HepG2 (cell line): Measurements from ENCODE around the gene ERRFI1. TPM values are rescaled to one million over a fixed set of nuclear protein-coding genes. Genes with fewer than 3 reads are reported as not detected.
A peak's percentile ranks its signal among the peaks of the same experiment; 100 is the strongest.

Experiments
- CBX5 ChIP-seq: sonication (generic); formaldehyde crosslinking; IDR thresholded peaks from 2 replicates; pipeline ENCODE4 v1.4.0; 2020; ENCODE audit warnings: missing genetic modification reagents, borderline replicate concordance
- HDAC1 ChIP-seq: sonication (generic); formaldehyde crosslinking; IDR thresholded peaks from 2 replicates; pipeline ENCODE4 v1.5.1; 2020; ENCODE audit warnings: mild to moderate bottlenecking, missing genetic modification reagents
- KDM3A ChIP-seq: IDR thresholded peaks from 2 replicates; pipeline ENCODE4 v1.6.1; 2018; ENCODE audit warnings: low read depth, missing compliant biosample characterization
- MBD4 ChIP-seq: IDR thresholded peaks from 2 replicates; pipeline ENCODE4 v1.6.1; 2012; ENCODE audit warnings: low read length, inconsistent platforms, borderline replicate concordance
- PAX8 ChIP-seq: sonication (generic); formaldehyde crosslinking; IDR thresholded peaks from 2 replicates; pipeline ENCODE4 v1.8.0; 2022; ENCODE audit warnings: mild to moderate bottlenecking, missing genetic modification reagents, borderline replicate concordance
- PHF20 ChIP-seq: sonication (generic); formaldehyde crosslinking; IDR thresholded peaks from 2 replicates; pipeline ENCODE4 v1.5.0; 2020; ENCODE audit warnings: mild to moderate bottlenecking, missing genetic modification reagents
- SP2 ChIP-seq: sonication (generic); formaldehyde crosslinking; IDR thresholded peaks from 2 replicates; pipeline ENCODE4 v1.5.1; 2020; ENCODE audit warnings: mild to moderate bottlenecking, missing genetic modification reagents
- U2AF2 ChIP-seq: fragments of 200-400 bp; formaldehyde crosslinking; IDR thresholded peaks from 2 replicates; pipeline ENCODE4 v1.6.1; 2017; ENCODE audit warnings: low read depth, mild to moderate bottlenecking, low read length
- ZFP36 ChIP-seq: fragments of 150-350 bp; IDR thresholded peaks from 2 replicates; pipeline ENCODE4 v1.6.1; 2018; ENCODE audit warnings: borderline replicate concordance, low read length, low read depth; ENCODE audit not compliant: partially characterized antibody
- ZNF333 ChIP-seq: sonication (generic); formaldehyde crosslinking; IDR thresholded peaks from 2 replicates; pipeline ENCODE4 v1.4.0; 2020; ENCODE audit warnings: mild to moderate bottlenecking, missing genetic modification reagents, borderline replicate concordance
- ZNF446 ChIP-seq: sonication (generic); formaldehyde crosslinking; IDR thresholded peaks from 2 replicates; pipeline ENCODE4 v1.5.0; 2020; ENCODE audit warnings: mild to moderate bottlenecking, missing genetic modification reagents
- ZNF615 ChIP-seq: sonication (generic); formaldehyde crosslinking; IDR thresholded peaks from 2 replicates; pipeline ENCODE4 v1.5.0; 2020; ENCODE audit warnings: mild to moderate bottlenecking, missing genetic modification reagents, borderline replicate concordance
- ZNF720 ChIP-seq: sonication (generic); formaldehyde crosslinking; IDR thresholded peaks from 2 replicates; pipeline ENCODE4 v1.4.0; 2020; ENCODE audit warnings: missing genetic modification reagents
- ZSCAN31 ChIP-seq: sonication (generic); formaldehyde crosslinking; IDR thresholded peaks from 2 replicates; pipeline ENCODE4 v1.5.0; 2020; ENCODE audit warnings: low read depth, mild to moderate bottlenecking, missing genetic modification reagents
- polyA plus RNA-seq, 8 experiments: library from polyadenylated mRNA; depleted of rRNA in 3 of 8; stranded (reverse) in 7 of 8; unstranded in 1 of 8; fragments of >200 nt; fragmentation: Illumina TruSeq in 4 of 8; extraction: Trizol in 4 of 8; gene quantifications; 2 replicates each; pipeline versions ENCODE4 v1.2.1 to v1.2.3, GENCODE V29; 2011 to 2016; ENCODE audit warnings: low read depth in 4 of 8, missing spikeins in 1 of 8, mixed read lengths in 1 of 8; ENCODE audit not compliant: insufficient read depth in 1 of 8
- total RNA-seq, 5 experiments: library from RNA; depleted of rRNA; stranded (reverse); fragments of >200 nt; fragmentation: Illumina TruSeq; extraction: Trizol; gene quantifications; 2 replicates each; pipeline ENCODE4 v1.2.3, GENCODE V29; 2016; ENCODE audit warnings: low read depth in 1 of 5
- TF ChIP-seq, protein P1 (sequence below): IDR thresholded peaks from 2 replicates; pipeline ENCODE4 v1.4.0; 2020; ENCODE audit warnings: mild to moderate bottlenecking, missing genetic modification reagents
- TF ChIP-seq, protein P2 (sequence below): sonication (generic); formaldehyde crosslinking; IDR thresholded peaks from 2 replicates; pipeline ENCODE4 v1.4.0; 2020; ENCODE audit warnings: missing genetic modification reagents, mild to moderate bottlenecking, borderline replicate concordance
- TF ChIP-seq, protein P3 (sequence below): sonication (generic); formaldehyde crosslinking; conservative IDR thresholded peaks from 2 replicates; pipeline ENCODE4 v1.4.0; 2020; ENCODE audit warnings: missing genetic modification reagents
- TF ChIP-seq, protein P4 (sequence below): sonication (generic); formaldehyde crosslinking; IDR thresholded peaks from 2 replicates; pipeline ENCODE4 v1.5.0; 2020; ENCODE audit warnings: missing genetic modification reagents

ERRFI1 gene
- total and polyA plus RNA-seq, 2 of the 13 experiments (the other 11 are each of a cell fraction or from before 2014, with no cell fraction given): 84.4 to 753 TPM

DNA sequence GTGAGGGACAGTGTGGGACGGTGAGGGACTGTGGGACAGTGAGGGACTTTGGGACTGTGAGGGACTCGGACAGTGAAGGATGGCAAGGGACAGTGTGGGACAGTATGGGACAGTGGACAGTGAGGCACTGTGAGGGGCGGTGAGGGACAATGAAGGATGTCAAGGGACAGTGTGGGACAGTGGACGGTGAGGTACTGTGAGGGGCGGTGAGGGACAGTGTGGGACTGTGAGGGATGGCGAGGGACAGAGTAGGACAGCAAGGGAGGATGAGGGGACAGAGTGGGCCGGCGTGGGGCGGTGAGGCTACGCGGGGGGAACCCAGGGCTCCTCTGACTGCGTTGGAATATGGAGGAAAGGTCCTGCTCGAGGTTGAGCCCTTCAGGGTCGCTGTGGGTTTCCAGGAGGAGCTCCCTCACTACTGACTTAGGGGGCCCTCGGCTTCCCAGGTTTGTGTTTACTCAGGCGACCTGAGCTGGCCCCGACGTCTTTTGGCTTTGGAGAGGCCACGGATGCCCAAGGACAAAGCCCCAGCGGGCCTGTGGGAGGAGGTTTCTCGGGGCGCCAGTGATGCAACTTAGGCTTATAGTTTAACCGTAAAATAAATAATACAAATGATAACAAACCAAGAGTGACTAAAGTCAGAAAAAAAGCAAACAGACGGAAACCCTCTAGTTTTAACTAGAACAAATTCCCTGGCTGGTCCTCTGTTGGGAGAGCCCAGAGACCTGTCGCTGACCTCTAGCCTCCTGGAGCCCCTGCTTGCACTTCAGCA is 1.1 kb upstream of the ERRFI1 start (continued):
- TF ChIP-seq, protein P1, sequence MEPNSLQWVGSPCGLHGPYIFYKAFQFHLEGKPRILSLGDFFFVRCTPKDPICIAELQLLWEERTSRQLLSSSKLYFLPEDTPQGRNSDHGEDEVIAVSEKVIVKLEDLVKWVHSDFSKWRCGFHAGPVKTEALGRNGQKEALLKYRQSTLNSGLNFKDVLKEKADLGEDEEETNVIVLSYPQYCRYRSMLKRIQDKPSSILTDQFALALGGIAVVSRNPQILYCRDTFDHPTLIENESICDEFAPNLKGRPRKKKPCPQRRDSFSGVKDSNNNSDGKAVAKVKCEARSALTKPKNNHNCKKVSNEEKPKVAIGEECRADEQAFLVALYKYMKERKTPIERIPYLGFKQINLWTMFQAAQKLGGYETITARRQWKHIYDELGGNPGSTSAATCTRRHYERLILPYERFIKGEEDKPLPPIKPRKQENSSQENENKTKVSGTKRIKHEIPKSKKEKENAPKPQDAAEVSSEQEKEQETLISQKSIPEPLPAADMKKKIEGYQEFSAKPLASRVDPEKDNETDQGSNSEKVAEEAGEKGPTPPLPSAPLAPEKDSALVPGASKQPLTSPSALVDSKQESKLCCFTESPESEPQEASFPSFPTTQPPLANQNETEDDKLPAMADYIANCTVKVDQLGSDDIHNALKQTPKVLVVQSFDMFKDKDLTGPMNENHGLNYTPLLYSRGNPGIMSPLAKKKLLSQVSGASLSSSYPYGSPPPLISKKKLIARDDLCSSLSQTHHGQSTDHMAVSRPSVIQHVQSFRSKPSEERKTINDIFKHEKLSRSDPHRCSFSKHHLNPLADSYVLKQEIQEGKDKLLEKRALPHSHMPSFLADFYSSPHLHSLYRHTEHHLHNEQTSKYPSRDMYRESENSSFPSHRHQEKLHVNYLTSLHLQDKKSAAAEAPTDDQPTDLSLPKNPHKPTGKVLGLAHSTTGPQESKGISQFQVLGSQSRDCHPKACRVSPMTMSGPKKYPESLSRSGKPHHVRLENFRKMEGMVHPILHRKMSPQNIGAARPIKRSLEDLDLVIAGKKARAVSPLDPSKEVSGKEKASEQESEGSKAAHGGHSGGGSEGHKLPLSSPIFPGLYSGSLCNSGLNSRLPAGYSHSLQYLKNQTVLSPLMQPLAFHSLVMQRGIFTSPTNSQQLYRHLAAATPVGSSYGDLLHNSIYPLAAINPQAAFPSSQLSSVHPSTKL (CRISPR knock-in tag): peak; percentile 96
- no peak for TF ChIP-seq PHF20 (CRISPR knock-in tag)
- TF ChIP-seq HDAC1 (CRISPR knock-in tag): 0 out of 2 replicates have a peak, but pooled peaks have one; percentile 27
- peak; percentile 35; the same call in 1 of the 2 replicates for TF ChIP-seq ZSCAN31
- TF ChIP-seq, protein P2, sequence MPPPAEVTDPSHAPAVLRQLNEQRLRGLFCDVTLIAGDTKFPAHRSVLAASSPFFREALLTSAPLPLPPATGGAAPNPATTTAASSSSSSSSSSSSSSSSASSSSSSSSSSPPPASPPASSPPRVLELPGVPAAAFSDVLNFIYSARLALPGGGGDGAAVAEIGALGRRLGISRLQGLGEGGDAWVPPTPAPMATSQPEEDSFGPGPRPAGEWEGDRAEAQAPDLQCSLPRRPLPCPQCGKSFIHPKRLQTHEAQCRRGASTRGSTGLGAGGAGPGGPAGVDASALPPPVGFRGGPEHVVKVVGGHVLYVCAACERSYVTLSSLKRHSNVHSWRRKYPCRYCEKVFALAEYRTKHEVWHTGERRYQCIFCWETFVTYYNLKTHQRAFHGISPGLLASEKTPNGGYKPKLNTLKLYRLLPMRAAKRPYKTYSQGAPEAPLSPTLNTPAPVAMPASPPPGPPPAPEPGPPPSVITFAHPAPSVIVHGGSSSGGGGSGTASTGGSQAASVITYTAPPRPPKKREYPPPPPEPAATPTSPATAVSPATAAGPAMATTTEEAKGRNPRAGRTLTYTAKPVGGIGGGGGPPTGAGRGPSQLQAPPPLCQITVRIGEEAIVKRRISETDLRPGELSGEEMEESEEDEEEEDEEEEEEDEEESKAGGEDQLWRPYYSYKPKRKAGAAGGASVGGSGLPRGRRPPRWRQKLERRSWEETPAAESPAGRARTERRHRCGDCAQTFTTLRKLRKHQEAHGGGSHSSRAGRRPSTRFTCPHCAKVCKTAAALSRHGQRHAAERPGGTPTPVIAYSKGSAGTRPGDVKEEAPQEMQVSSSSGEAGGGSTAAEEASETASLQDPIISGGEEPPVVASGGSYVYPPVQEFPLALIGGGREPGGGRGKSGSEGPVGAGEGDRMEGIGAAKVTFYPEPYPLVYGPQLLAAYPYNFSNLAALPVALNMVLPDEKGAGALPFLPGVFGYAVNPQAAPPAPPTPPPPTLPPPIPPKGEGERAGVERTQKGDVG (CRISPR knock-in tag): peak; percentile 81; the same call in 1 of the 2 replicates
- no peak; the same call in 1 of the 2 replicates for TF ChIP-seq MBD4
- TF ChIP-seq ZNF446 (CRISPR knock-in tag): no peak
- TF ChIP-seq KDM3A: no peak
- TF ChIP-seq CBX5 (CRISPR knock-in tag): peak; percentile 43; the same call in 1 of the 2 replicates
- no peak for TF ChIP-seq ZFP36
- no peak for TF ChIP-seq PAX8 (CRISPR knock-in tag)
- peak; percentile 49; the same call in 1 of the 2 replicates for TF ChIP-seq SP2 (CRISPR knock-in tag)
- TF ChIP-seq U2AF2: no peak
- no peak for TF ChIP-seq ZNF615
- peak; percentile 72; the same call in 1 of the 2 replicates for TF ChIP-seq ZNF333 (CRISPR knock-in tag)
- TF ChIP-seq ZNF720 (CRISPR knock-in tag): no peak
- TF ChIP-seq, protein P3, sequence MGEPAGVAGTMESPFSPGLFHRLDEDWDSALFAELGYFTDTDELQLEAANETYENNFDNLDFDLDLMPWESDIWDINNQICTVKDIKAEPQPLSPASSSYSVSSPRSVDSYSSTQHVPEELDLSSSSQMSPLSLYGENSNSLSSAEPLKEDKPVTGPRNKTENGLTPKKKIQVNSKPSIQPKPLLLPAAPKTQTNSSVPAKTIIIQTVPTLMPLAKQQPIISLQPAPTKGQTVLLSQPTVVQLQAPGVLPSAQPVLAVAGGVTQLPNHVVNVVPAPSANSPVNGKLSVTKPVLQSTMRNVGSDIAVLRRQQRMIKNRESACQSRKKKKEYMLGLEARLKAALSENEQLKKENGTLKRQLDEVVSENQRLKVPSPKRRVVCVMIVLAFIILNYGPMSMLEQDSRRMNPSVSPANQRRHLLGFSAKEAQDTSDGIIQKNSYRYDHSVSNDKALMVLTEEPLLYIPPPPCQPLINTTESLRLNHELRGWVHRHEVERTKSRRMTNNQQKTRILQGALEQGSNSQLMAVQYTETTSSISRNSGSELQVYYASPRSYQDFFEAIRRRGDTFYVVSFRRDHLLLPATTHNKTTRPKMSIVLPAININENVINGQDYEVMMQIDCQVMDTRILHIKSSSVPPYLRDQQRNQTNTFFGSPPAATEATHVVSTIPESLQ: no peak
- TF ChIP-seq, protein P4, sequence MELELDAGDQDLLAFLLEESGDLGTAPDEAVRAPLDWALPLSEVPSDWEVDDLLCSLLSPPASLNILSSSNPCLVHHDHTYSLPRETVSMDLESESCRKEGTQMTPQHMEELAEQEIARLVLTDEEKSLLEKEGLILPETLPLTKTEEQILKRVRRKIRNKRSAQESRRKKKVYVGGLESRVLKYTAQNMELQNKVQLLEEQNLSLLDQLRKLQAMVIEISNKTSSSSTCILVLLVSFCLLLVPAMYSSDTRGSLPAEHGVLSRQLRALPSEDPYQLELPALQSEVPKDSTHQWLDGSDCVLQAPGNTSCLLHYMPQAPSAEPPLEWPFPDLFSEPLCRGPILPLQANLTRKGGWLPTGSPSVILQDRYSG (CRISPR knock-in tag): no peak
